OCI-LY7 (cell line): ENCODE results near the gene TRIM8. TPM values are rescaled to one million over a fixed set of nuclear protein-coding genes. Genes with fewer than 3 reads are reported as not detected.

Experiments
- BruUV-seq: library from RNA; stranded (reverse); fragments of 400-500 nt; replicated peaks from 2 replicates; lab custom pipeline; 2021; lab: Mats Ljungman, UMichigan
- CTCF ChIA-PET: fragments of 300-600 bp; sonication (Branson Sonifier 250); formaldehyde crosslinking; loops from one replicate; lab custom pipeline; 2022; ENCODE audit warnings: antibody characterized with exemption; ENCODE audit not compliant: unreplicated experiment; lab: Charles Lee
- POLR2A ChIA-PET: fragments of 300-600 bp; sonication (Branson Sonifier 250); formaldehyde crosslinking; loops from one replicate; lab custom pipeline; 2022; ENCODE audit warnings: antibody characterized with exemption; lab: Charles Lee
- DNase-seq: peaks from one replicate; pipeline ENCODE4 v3.0.0-alpha.2; 2015; ENCODE audit warnings: low spot score
- H2AFZ ChIP-seq: fragments of 200-600 bp; sonication (generic), shearing (Covaris generic); 2 replicates; pipeline ENCODE4 v1.6.1; 2014; ENCODE audit warnings: mild to moderate bottlenecking, antibody characterized with exemption, low read length, moderate library complexity
- H3K27ac ChIP-seq: fragments of 200-600 bp; sonication (generic); 2 replicates; pipeline ENCODE4 v1.5.1; 2014; ENCODE audit warnings: mixed run types, low read depth, mild to moderate bottlenecking, moderate library complexity, low read length, inconsistent platforms; ENCODE audit not compliant: poor library complexity, severe bottlenecking
- H3K36me3 ChIP-seq: fragments of 200-600 bp; sonication (generic); 2 replicates; pipeline ENCODE4 v1.6.1; 2014; ENCODE audit warnings: mild to moderate bottlenecking, antibody characterized with exemption, low read length, moderate library complexity, mixed read lengths; ENCODE audit not compliant: insufficient read depth
- H3K4me1 ChIP-seq: fragments of 200-600 bp; sonication (generic); 2 replicates; pipeline ENCODE4 v1.5.1; 2014; ENCODE audit warnings: mild to moderate bottlenecking, low read length; ENCODE audit not compliant: insufficient read depth, poor library complexity, severe bottlenecking
- H3K4me2 ChIP-seq: fragments of 200-600 bp; sonication (generic); 2 replicates; pipeline ENCODE4 v1.6.1; 2014; ENCODE audit warnings: mild to moderate bottlenecking, low read length
- H3K4me3 ChIP-seq: fragments of 200-600 bp; sonication (generic); 2 replicates; pipeline ENCODE4 v1.5.1; 2014; ENCODE audit warnings: mild to moderate bottlenecking, low read depth, low read length; ENCODE audit not compliant: poor library complexity, severe bottlenecking
- H3K79me2 ChIP-seq: fragments of 200-600 bp; sonication (generic); 2 replicates; pipeline ENCODE4 v1.6.1; 2016; ENCODE audit warnings: low read depth, mild to moderate bottlenecking, low read length, moderate library complexity, mixed read lengths; ENCODE audit not compliant: insufficient read depth
- H3K9me2 ChIP-seq: fragments of 200-600 bp; sonication (generic); 2 replicates; pipeline ENCODE4 v1.6.1; 2016; ENCODE audit warnings: mild to moderate bottlenecking, low read length, mixed read lengths; ENCODE audit not compliant: insufficient read depth
- H3K9me3 ChIP-seq: fragments of 200-600 bp; sonication (generic); 2 replicates; pipeline ENCODE4 v1.6.1; 2014; ENCODE audit warnings: mild to moderate bottlenecking, mixed run types, low read length, mixed read lengths
- H4K20me1 ChIP-seq: fragments of 200-600 bp; sonication (generic); 2 replicates; pipeline ENCODE4 v1.6.1; 2014; ENCODE audit warnings: mild to moderate bottlenecking, antibody characterized with exemption, low read length, moderate library complexity, mixed read lengths; ENCODE audit not compliant: insufficient read depth
- CTCF ChIP-seq: fragments of 200-600 bp; sonication (generic); conservative IDR thresholded peaks from 2 replicates; pipeline ENCODE4 v1.5.1; 2014; ENCODE audit warnings: mild to moderate bottlenecking, antibody characterized with exemption, low read length, moderate library complexity, mixed read lengths
- EZH2phosphoT487 ChIP-seq: fragments of 200-600 bp; sonication (generic); IDR thresholded peaks from 2 replicates; pipeline ENCODE4 v1.6.1; 2018; ENCODE audit warnings: low read depth, borderline replicate concordance, mild to moderate bottlenecking, mixed run types, antibody characterized with exemption, low read length, moderate library complexity, mixed read lengths
- intact Hi-C: fragments of 100-400 bp; cut with micrococcal nuclease; formaldehyde crosslinking; loops from one replicate; pipeline ENCODE4 v1.10.0; 2022; ENCODE audit not compliant: unreplicated experiment
- total RNA-seq, 2 experiments: library from RNA; depleted of rRNA in 1 of 2; stranded (reverse); fragments of >200 nt in 1 of 2; shearing (Covaris generic) in 1 of 2; gene quantifications; 2 replicates each; pipeline ENCODE4 v1.2.3, GENCODE V29; 2014 to 2022

Gene TRIM8
- total RNA-seq, 2 experiments from 2014 or later, result 54.2 to 92.1 TPM

- Histone ChIP-seq H3K27ac (no peak overlapping the region), H3K36me3 (no peaks in the 10 kb centered on the region), H4K20me1 (no peaks in the 10 kb centered on the region), H3K4me3 (no peak overlapping the region), H3K79me2 (no peaks in the 10 kb centered on the region), H3K4me2 (no peak overlapping the region), H2AFZ (no peak overlapping the region), H3K9me3 (no peaks in the 10 kb centered on the region), H3K9me2 (no peaks in the 10 kb centered on the region), H3K4me1 (no peaks in the 10 kb centered on the region)
- ChIA-PET POLR2A (no interaction called here), CTCF (no interaction called here)
- BruUV-seq, result no TSS peak
- intact Hi-C loops, result no loop called here
- DNase-seq, result no peak
- no peak for TF ChIP-seq CTCF
- no peak for TF ChIP-seq EZH2phosphoT487
Measured at GRCh38 chr10:102610441-102610887, 33.8 kb upstream of the TRIM8 start.

- POLR2A ChIA-PET, result interaction anchor here (0.6 to 1.5 kb wide), 3 partner anchors 12 to 107 kb away, joined by 3 read pairs; no protein-coding TSS in a partner anchor
- Histone ChIP-seq H3K36me3 (no peaks in the 10 kb centered on the region), H4K20me1 (no peaks in the 10 kb centered on the region), H3K27ac (no peak overlapping the region), H3K4me2 (no peak overlapping the region), H2AFZ (no peak overlapping the region), H3K9me2 (no peaks in the 10 kb centered on the region), H3K79me2 (no peaks in the 10 kb centered on the region), H3K4me1 (no peaks in the 10 kb centered on the region), H3K4me3 (no peak overlapping the region), H3K9me3 (no peaks in the 10 kb centered on the region)
- no peak for TF ChIP-seq CTCF
- no peak for TF ChIP-seq EZH2phosphoT487
- DNase-seq, result no peak
- no TSS peak for BruUV-seq
- intact Hi-C loops, result no loop called here
- CTCF ChIA-PET, result no interaction called here
Measured at GRCh38 chr10:102611514-102612087, 32.7 kb upstream of the TRIM8 start.

GRCh38 chr10:102612964-102613275 lies 31.4 kb upstream of the TRIM8 start:
- intact Hi-C loops, result no loop called here

More at GRCh38 chr10:102612964-102613275, 31.4 kb upstream of the TRIM8 start:
- no peak for DNase-seq
- no peak overlapping the region for H3K4me3 ChIP-seq
- BruUV-seq, result no TSS peak
- no peaks in the 10 kb centered on the region for H4K20me1 ChIP-seq
- no peaks in the 10 kb centered on the region for H3K36me3 ChIP-seq
- no peak overlapping the region for H3K4me2 ChIP-seq
- H3K27ac ChIP-seq, result no peak overlapping the region
- no peak overlapping the region for H2AFZ ChIP-seq
- TF ChIP-seq CTCF, result no peak
- no peak for TF ChIP-seq EZH2phosphoT487
- H3K79me2 ChIP-seq, result no peaks in the 10 kb centered on the region
- H3K9me2 ChIP-seq, result no peaks in the 10 kb centered on the region
- no peaks in the 10 kb centered on the region for H3K4me1 ChIP-seq
- ChIA-PET CTCF (no interaction called here), POLR2A (interaction anchor here (1.5 kb wide), 1 partner anchor 11 kb away, joined by 3 read pairs; no protein-coding TSS in a partner anchor)
- H3K9me3 ChIP-seq, result no peaks in the 10 kb centered on the region
